ENCODE measurements around the gene KRTAP9-1.
"Not testable (repeated sequence)": the region's sequence is repeated elsewhere in the genome, so short reads cannot be mapped to it uniquely, and the experiment has no call there.

Gene KRTAP9-1, protein sequence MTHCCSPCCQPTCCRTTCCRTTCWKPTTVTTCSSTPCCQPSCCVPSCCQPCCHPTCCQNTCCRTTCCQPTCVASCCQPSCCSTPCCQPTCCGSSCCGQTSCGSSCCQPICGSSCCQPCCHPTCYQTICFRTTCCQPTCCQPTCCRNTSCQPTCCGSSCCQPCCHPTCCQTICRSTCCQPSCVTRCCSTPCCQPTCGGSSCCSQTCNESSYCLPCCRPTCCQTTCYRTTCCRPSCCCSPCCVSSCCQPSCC

DNA sequence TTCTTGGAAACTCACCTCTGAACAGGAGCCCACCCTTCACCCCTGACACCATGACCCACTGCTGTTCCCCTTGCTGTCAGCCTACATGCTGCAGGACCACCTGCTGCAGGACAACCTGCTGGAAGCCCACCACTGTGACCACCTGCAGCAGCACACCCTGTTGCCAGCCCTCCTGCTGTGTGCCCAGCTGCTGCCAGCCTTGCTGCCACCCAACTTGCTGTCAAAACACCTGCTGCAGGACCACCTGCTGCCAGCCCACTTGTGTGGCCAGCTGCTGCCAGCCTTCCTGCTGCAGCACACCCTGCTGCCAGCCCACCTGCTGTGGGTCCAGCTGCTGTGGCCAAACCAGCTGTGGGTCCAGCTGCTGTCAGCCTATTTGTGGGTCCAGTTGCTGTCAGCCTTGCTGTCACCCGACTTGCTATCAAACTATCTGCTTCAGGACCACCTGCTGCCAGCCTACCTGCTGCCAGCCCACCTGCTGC is at the start of gene KRTAP9-1:
TSS of gene KRTAP9-1 (plus strand) at position 51 of the 482 bp plus-strand sequence. CDS start at position 51, 0 bp downstream.
- H3K4me3 Mint-ChIP-seq, H3K27me3 Mint-ChIP-seq, H3K27ac Mint-ChIP-seq, H3K4me1 Mint-ChIP-seq, H3K36me3 Mint-ChIP-seq, H3K9me3 Mint-ChIP-seq: not testable (repeated sequence)

DNA sequence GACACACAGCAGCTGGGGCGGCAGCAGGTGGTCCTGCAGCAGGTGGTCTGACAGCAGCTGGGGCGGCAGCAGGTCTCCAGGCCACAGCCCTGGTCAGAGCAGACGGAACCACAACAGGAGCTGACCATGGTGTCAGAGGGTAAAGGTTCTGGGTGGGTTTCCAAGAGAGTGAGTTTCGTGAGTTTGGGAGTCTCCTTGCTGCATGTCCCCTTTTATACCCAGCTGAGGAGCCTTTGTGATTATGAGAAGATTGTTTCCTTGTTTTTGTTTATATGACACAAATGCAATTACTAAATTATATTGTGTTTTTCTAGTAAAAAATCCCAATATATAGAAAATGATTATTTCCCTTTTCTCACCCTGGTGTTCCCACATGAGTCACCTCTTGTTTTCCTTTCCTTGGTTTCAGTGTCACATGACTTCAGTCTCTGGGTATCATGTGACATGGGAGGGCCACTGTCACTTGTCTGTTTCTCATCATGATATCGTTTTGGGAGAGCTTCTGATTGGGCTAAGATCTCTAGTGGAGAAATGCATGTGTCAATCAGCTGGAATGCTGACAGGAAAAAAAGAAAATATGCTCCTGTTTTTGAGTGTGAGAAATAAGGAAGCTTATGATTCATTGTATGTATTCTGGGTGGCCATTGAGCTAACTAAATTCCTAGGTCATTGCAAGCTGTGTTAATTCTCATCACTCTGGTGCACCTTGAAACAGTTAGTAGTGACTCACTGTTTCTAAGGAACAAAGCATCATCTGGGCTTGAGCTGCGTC is 49.1 kb upstream of the KRTAP9-1 start, which contains the start of gene KRTAP4-6:
TSS of gene KRTAP4-6 (minus strand) at position 185 of the 772 bp plus-strand sequence. CDS start at position 128, 57 bp downstream.
- Mint-ChIP-seq H3K4me1 (no peaks in the 10 kb centered on the region), H3K4me3 (no peak within 1 kb of the TSS), H3K36me3 (peaks cover 14% of the 10 kb centered on the region), H3K27ac (no peak within 1 kb of the TSS), H3K27me3 (no peaks in the 10 kb centered on the region), H3K9me3 (peaks cover 20% of the 10 kb centered on the region)

GRCh38 chr17:41141361-41141760 is 48.3 kb upstream of the KRTAP9-1 start:
- H3K4me3 Mint-ChIP-seq = no peak overlapping the region
- peaks cover 14% of the 10 kb centered on the region for H3K36me3 Mint-ChIP-seq
- no peaks in the 10 kb centered on the region for H3K4me1 Mint-ChIP-seq
- peaks cover 20% of the 10 kb centered on the region for H3K9me3 Mint-ChIP-seq
- H3K27ac Mint-ChIP-seq = no peak overlapping the region
- no peaks in the 10 kb centered on the region for H3K27me3 Mint-ChIP-seq

DNA sequence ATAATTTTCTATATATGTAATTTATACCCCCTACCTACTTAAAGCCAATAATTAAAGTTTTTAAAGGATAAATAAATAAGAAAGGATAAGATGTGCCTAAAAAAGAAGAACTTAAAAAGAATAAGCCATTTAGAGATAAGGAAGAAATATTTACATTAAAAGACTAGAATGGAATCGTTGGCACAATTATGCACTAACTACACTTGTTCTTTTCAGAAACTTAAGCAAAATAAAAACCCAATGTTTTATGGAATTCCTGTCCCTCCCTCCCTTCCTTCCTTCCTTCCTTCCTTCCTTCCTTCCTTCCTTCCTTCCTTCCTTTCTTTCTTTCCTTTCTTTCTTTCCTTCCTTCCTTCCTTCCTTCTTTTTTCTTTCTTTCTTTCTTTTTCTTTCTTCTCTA is 44.8 kb upstream of the KRTAP9-1 start:
- peaks cover 15% of the 10 kb centered on the region for H3K9me3 Mint-ChIP-seq
- no peak overlapping the region for H3K4me3 Mint-ChIP-seq

GRCh38 chr17:41145261-41145660 is 44.4 kb upstream of the KRTAP9-1 start:
- Mint-ChIP-seq H3K27ac (no peak overlapping the region), H3K9me3 (peaks cover 15% of the 10 kb centered on the region), H3K36me3 (peaks cover 10% of the 10 kb centered on the region), H3K27me3 (no peaks in the 10 kb centered on the region), H3K4me1 (no peaks in the 10 kb centered on the region), H3K4me3 (no peak overlapping the region)

More for the DNA sequence above, 44.8 kb upstream of the KRTAP9-1 start:
- Mint-ChIP-seq H3K27ac (no peak overlapping the region), H3K4me1 (no peaks in the 10 kb centered on the region), H3K27me3 (no peaks in the 10 kb centered on the region), H3K36me3 (peaks cover 10% of the 10 kb centered on the region)

GRCh38 chr17:41147531-41148204 is 42.0 kb upstream of the KRTAP9-1 start:
- Mint-ChIP-seq H3K27ac (peak overlapping the region; percentile 5), H3K36me3 (peaks cover 9% of the 10 kb centered on the region)

GRCh38 chr17:41148971-41149651 is 40.6 kb upstream of the KRTAP9-1 start:
- H3K4me3 Mint-ChIP-seq, H3K36me3 Mint-ChIP-seq, H3K27ac Mint-ChIP-seq, H3K4me1 Mint-ChIP-seq, H3K9me3 Mint-ChIP-seq, H3K27me3 Mint-ChIP-seq: not testable (repeated sequence)

More at GRCh38 chr17:41147531-41148204, 42.0 kb upstream of the KRTAP9-1 start:
- Mint-ChIP-seq H3K4me3 (no peak overlapping the region), H3K9me3 (peaks cover 11% of the 10 kb centered on the region), H3K4me1 (no peaks in the 10 kb centered on the region), H3K27me3 (no peaks in the 10 kb centered on the region)

DNA sequence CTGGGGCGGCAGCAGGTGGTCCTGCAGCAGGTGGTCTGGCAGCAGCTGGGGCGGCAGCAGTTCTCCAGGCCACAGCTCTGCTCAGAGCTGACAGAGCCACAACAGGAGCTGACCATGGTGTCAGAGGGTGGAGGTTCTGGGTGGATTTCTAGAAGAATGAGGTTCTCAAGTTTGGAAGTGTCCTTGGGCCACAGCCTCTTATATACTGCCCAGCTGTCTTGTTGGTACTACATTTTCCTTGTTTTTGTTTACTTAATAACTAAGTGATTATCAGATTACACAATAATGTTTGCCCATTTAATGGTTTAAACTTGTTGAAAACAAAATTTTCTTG is 40.1 kb upstream of the KRTAP9-1 start, which contains the start of gene KRTAP4-5:
TSS of gene KRTAP4-5 (minus strand) at position 174 of the 334 bp plus-strand sequence. CDS start at position 116, 58 bp downstream.
- Mint-ChIP-seq H3K4me3 (no peak within 1 kb of the TSS), H3K36me3 (peaks cover 2% of the 10 kb centered on the region), H3K9me3 (no peaks in the 10 kb centered on the region), H3K27ac (no peak within 1 kb of the TSS), H3K27me3 (no peaks in the 10 kb centered on the region), H3K4me1 (no peaks in the 10 kb centered on the region)

GRCh38 chr17:41150026-41150425 is 39.7 kb upstream of the KRTAP9-1 start:
- H3K27ac Mint-ChIP-seq = no peak overlapping the region
- H3K4me1 Mint-ChIP-seq = no peaks in the 10 kb centered on the region
- H3K9me3 Mint-ChIP-seq = no peaks in the 10 kb centered on the region
- no peaks in the 10 kb centered on the region for H3K27me3 Mint-ChIP-seq
- H3K36me3 Mint-ChIP-seq = peaks cover 1% of the 10 kb centered on the region
- H3K4me3 Mint-ChIP-seq = no peak overlapping the region

DNA sequence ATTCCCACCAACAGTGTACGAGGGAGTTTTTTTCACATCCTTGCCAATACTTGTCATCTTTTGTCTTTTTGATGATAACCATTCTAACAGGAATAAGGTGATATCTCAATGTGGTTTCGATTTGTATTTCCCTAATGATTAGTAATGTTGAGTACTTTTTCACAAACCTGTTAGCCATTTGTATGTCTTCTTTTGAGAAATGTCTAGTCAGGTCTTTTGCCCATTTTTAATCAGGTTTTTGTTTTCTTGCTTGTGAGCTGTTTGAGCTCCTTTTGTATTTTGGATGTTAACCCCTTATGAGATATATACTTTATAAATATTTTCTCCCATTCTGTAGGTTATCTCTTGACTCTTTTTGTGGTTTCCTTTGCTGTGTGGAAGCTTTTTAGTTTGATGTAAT is 38.2 kb upstream of the KRTAP9-1 start:
- H3K4me1 Mint-ChIP-seq = no peaks in the 10 kb centered on the region
- no peaks in the 10 kb centered on the region for H3K9me3 Mint-ChIP-seq
- H3K4me3 Mint-ChIP-seq = no peak overlapping the region
- no peak overlapping the region for H3K27ac Mint-ChIP-seq
- H3K36me3 Mint-ChIP-seq = no peaks in the 10 kb centered on the region
- H3K27me3 Mint-ChIP-seq = no peaks in the 10 kb centered on the region

GRCh38 chr17:41153856-41154255 is 35.8 kb upstream of the KRTAP9-1 start:
- Mint-ChIP-seq H3K27ac (no peak overlapping the region), H3K9me3 (no peaks in the 10 kb centered on the region), H3K27me3 (peaks cover 2% of the 10 kb centered on the region), H3K36me3 (no peaks in the 10 kb centered on the region), H3K4me1 (no peaks in the 10 kb centered on the region), H3K4me3 (no peak overlapping the region)

GRCh38 chr17:41160190-41160589 is 29.5 kb upstream of the KRTAP9-1 start:
- H3K4me1 Mint-ChIP-seq, H3K4me3 Mint-ChIP-seq, H3K9me3 Mint-ChIP-seq, H3K27me3 Mint-ChIP-seq, H3K27ac Mint-ChIP-seq, H3K36me3 Mint-ChIP-seq: not testable (repeated sequence)

GRCh38 chr17:41160648-41161047 is 29.0 kb upstream of the KRTAP9-1 start, which contains the start of gene KRTAP4-4:
TSS of gene KRTAP4-4 (minus strand) at chr17:41160748. CDS start at chr17:41160691, 57 bp downstream.
- H3K9me3 Mint-ChIP-seq = no peaks in the 10 kb centered on the region
- H3K36me3 Mint-ChIP-seq = no peaks in the 10 kb centered on the region
- H3K27ac Mint-ChIP-seq = no peak within 1 kb of the TSS
- peaks cover 2% of the 10 kb centered on the region for H3K27me3 Mint-ChIP-seq
- no peaks in the 10 kb centered on the region for H3K4me1 Mint-ChIP-seq
- H3K4me3 Mint-ChIP-seq = no peak within 1 kb of the TSS

DNA sequence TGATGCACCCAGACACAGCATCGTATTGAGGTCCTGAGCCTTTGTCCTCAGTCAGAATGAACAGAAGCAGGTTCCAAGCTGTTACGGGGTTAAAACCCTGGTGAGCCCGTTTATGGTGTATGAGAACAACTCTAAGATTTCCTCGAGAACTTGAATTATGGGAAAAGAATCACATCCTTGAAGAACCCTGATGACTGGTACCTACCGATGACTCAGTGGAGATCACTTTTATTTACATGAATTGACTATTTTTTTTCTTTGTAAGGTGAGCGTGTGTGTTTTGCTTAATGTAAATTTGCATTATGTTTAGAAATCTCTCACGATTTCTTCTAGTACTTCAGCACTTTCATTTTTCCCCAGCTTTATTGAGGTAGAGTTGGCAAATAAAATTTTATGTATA is 25.9 kb upstream of the KRTAP9-1 start:
- no peaks in the 10 kb centered on the region for H3K36me3 Mint-ChIP-seq
- H3K4me3 Mint-ChIP-seq = no peak overlapping the region
- H3K9me3 Mint-ChIP-seq = no peaks in the 10 kb centered on the region
- no peak overlapping the region for H3K27ac Mint-ChIP-seq
- H3K4me1 Mint-ChIP-seq = no peaks in the 10 kb centered on the region
- no peaks in the 10 kb centered on the region for H3K27me3 Mint-ChIP-seq

- Mint-ChIP-seq H3K4me3 (no peak overlapping the region), H3K27ac (no peak overlapping the region), H3K36me3 (no peaks in the 10 kb centered on the region), H3K4me1 (no peaks in the 10 kb centered on the region), H3K27me3 (no peaks in the 10 kb centered on the region), H3K9me3 (no peaks in the 10 kb centered on the region)
Observed at GRCh38 chr17:41167561-41167960, 22.1 kb upstream of the KRTAP9-1 start.

Measured in activated naive CD4-positive, alpha-beta T cell treated with anti-CD3 and anti-CD28 coated beads, Interleukin-2, amount 50 U/mL, for 24 hours (primary cell).